ENCODE data around the gene HDHD5.

- TF ChIP-seq CTCF (IDR thresholded peaks at IDR 0.05; ENCODE audit: low read depth, low read length) (no peak), MYC (IDR thresholded peaks at IDR 0.05; ENCODE audit: low read depth, low read length) (no peak), POLR2A (IDR thresholded peaks at IDR 0.05; ENCODE audit: extremely low read depth, insufficient read length) (no peak)
Measured at GRCh38 chr22:17120711-17121232, 38.3 kb downstream of the HDHD5 start.
